Endothelial cell of umbilical vein (primary cell): ENCODE measurements around the gene GUCA2A. TPM values are rescaled to one million over a fixed set of nuclear protein-coding genes. Genes with fewer than 3 reads are reported as not detected.

Source experiments
- BruUV-seq: library from RNA; stranded (reverse); fragments of 400-500 nt; replicated peaks from 2 replicates; lab custom pipeline; 2021; lab: Mats Ljungman, UMichigan
- CTCF ChIA-PET: fragments of 300-600, 350-600 bp; sonication (Branson Sonifier 250); formaldehyde crosslinking; loops from one replicate; lab custom pipeline; 2021; ENCODE audit warnings: antibody characterized with exemption, inconsistent platforms; lab: Charles Lee
- POLR2A ChIA-PET: fragments of 300-600, 350-600 bp; sonication (Branson Sonifier 250); formaldehyde crosslinking; loops from one replicate; lab custom pipeline; 2021; ENCODE audit warnings: antibody characterized with exemption, inconsistent platforms; lab: Charles Lee
- DNase-seq: peaks from one replicate; pipeline ENCODE4 v3.0.0-alpha.2; 2011; ENCODE audit warnings: low read depth, low spot score
- FAIRE-seq: peaks from 2 replicates; lab custom pipeline; 2011; peaks lifted over from hg19 to GRCh38; lab: Jason Lieb, UNC
- H2AFZ ChIP-seq: 2 replicates; pipeline ENCODE4 v1.6.0; 2012; ENCODE audit warnings: low read depth, low read length, control low read depth, inconsistent platforms
- H3K27ac ChIP-seq: 2 replicates; pipeline ENCODE4 v1.5.1; 2011; ENCODE audit warnings: low read depth, mild to moderate bottlenecking, control low read depth, low read length, moderate library complexity; ENCODE audit not compliant: insufficient read depth
- H3K27me3 ChIP-seq, 2 experiments: 2 replicates each; pipeline versions ENCODE4 v1.6.0 to v1.6.1; 2011; ENCODE audit warnings: low read length in 2 of 2, mixed read lengths in 1 of 2; ENCODE audit not compliant: control insufficient read depth in 2 of 2, insufficient read depth in 2 of 2
- H3K36me3 ChIP-seq, 2 experiments: 2 replicates in 1 of 2; 3 replicates in 1 of 2; pipeline ENCODE4 v1.5.1; 2011; ENCODE audit warnings: low read length in 2 of 2, mild to moderate bottlenecking in 1 of 2, moderate library complexity in 1 of 2; ENCODE audit not compliant: control insufficient read depth in 2 of 2, insufficient read depth in 2 of 2; ENCODE audit errors: extremely low read depth in 1 of 2
- H3K4me1 ChIP-seq: 3 replicates; pipeline ENCODE4 v1.5.1; 2011; ENCODE audit warnings: mild to moderate bottlenecking, low read length; ENCODE audit not compliant: control insufficient read depth, insufficient read depth; ENCODE audit errors: extremely low read depth
- H3K4me2 ChIP-seq: 2 replicates; pipeline ENCODE4 v1.6.1; 2011; ENCODE audit warnings: low read length, control low read depth, mixed read lengths; ENCODE audit not compliant: insufficient read depth
- H3K4me3 ChIP-seq, 3 experiments: fragments of 200-600 bp in 1 of 3; sonication (generic), shearing (Covaris generic) in 1 of 3; replicated peaks in 1 of 3; 2 replicates each; pipeline ENCODE4 v1.5.1; 2011 to 2016; ENCODE audit warnings: control low read depth in 3 of 3, low read length in 3 of 3, mild to moderate bottlenecking in 2 of 3, inconsistent platforms in 1 of 3, low read depth in 1 of 3, moderate library complexity in 1 of 3; ENCODE audit not compliant: insufficient read depth in 1 of 3
- H3K79me2 ChIP-seq: 2 replicates; pipeline ENCODE4 v1.6.0; 2012; ENCODE audit warnings: low read length, inconsistent platforms; ENCODE audit not compliant: control insufficient read depth, insufficient read depth
- H3K9ac ChIP-seq: replicated peaks from 2 replicates; pipeline ENCODE3; 2011; ENCODE audit warnings: low read length, control low read depth; ENCODE audit not compliant: insufficient read depth; ENCODE audit errors: extremely low read depth
- H3K9me1 ChIP-seq: replicated peaks from 3 replicates; pipeline ENCODE4 v1.6.0; 2011; ENCODE audit warnings: mild to moderate bottlenecking, low read length; ENCODE audit not compliant: control insufficient read depth, insufficient read depth; ENCODE audit errors: extremely low read depth
- H3K9me3 ChIP-seq: replicated peaks from 2 replicates; pipeline ENCODE4 v1.5.1; 2012; ENCODE audit warnings: low read length, inconsistent platforms; ENCODE audit not compliant: control insufficient read depth, insufficient read depth
- H4K20me1 ChIP-seq: replicated peaks from 2 replicates; pipeline ENCODE3; 2011; ENCODE audit warnings: mild to moderate bottlenecking, low read length; ENCODE audit not compliant: control insufficient read depth, insufficient read depth; ENCODE audit errors: extremely low read depth
- EZH2 ChIP-seq: IDR thresholded peaks from 2 replicates; pipeline ENCODE4 v1.6.1; 2012; ENCODE audit warnings: borderline replicate concordance, low read depth, mild to moderate bottlenecking, moderate library complexity, low read length, inconsistent platforms; ENCODE audit not compliant: severe bottlenecking
- FOS ChIP-seq: IDR thresholded peaks from 2 replicates; pipeline ENCODE4 v1.6.1; 2011; ENCODE audit warnings: mild to moderate bottlenecking, low read length, moderate library complexity, borderline replicate concordance; ENCODE audit not compliant: insufficient read depth
- GATA2 ChIP-seq: IDR thresholded peaks from 2 replicates; pipeline ENCODE4 v1.7.0; 2011; ENCODE audit warnings: low read depth, mild to moderate bottlenecking, moderate library complexity, mixed read lengths, low read length; ENCODE audit not compliant: insufficient read length, insufficient read depth
- JUN ChIP-seq: IDR thresholded peaks from 2 replicates; pipeline ENCODE4 v1.6.1; 2011; ENCODE audit warnings: borderline replicate concordance, low read depth; ENCODE audit not compliant: insufficient read length, insufficient read depth
- MYC ChIP-seq: IDR thresholded peaks from one replicate; pipeline ENCODE4 v1.6.1; 2011; ENCODE audit warnings: mild to moderate bottlenecking, low read depth, low read length
- POLR2AphosphoS5 ChIP-seq: IDR thresholded peaks from 2 replicates; pipeline ENCODE4 v1.6.1; 2012; ENCODE audit warnings: low read depth, mild to moderate bottlenecking, control low read depth, low read length, moderate library complexity; ENCODE audit not compliant: insufficient read depth
- dilution Hi-C: fragments of 300-500 bp; cut with MboI; formaldehyde crosslinking; loops from one replicate; pipeline ENCODE4 v1.15.0; 2019; ENCODE audit warnings: low sequenced_read_pairs; ENCODE audit not compliant: extremely low pct_ligation_motif_present
- intact Hi-C: fragments of 100-400 bp; cut with micrococcal nuclease; formaldehyde crosslinking; loops from one replicate; pipeline ENCODE4 v1.10.0; 2022
- polyA plus RNA-seq, 4 experiments: library from polyadenylated mRNA; depleted of rRNA in 3 of 4; stranded (reverse) in 3 of 4; unstranded in 1 of 4; fragments of >200 nt; gene quantifications; 2 replicates each; pipeline versions ENCODE4 v1.2.1 to v1.2.3, GENCODE V29; 2011 to 2012; ENCODE audit warnings: missing spikeins in 1 of 4
- total RNA-seq: library from RNA; stranded (reverse); gene quantifications from 2 replicates; pipeline ENCODE4 v1.2.3, GENCODE V29; 2021
- TF ChIP-seq, protein P1 (sequence below), 2 donors: IDR thresholded peaks; 1 replicate in 1 of 2; 2 replicates in 1 of 2; pipeline ENCODE4 v1.5.1; 2011; ENCODE audit warnings: low read length in 2 of 2, mild to moderate bottlenecking in 2 of 2, moderate library complexity in 2 of 2, control low read depth in 1 of 2, inconsistent platforms in 1 of 2, low read depth in 1 of 2; ENCODE audit not compliant: insufficient read depth in 1 of 2; ENCODE audit errors: extremely low read depth in 1 of 2
- TF ChIP-seq, protein P2 (sequence below): IDR thresholded peaks from 2 replicates; pipeline ENCODE4 v1.6.1; 2011; ENCODE audit not compliant: insufficient read depth, insufficient read length

The GUCA2A gene
- total and polyA plus RNA-seq, 2 donors (not counting 3 experiments of a cell fraction or from before 2014, with no cell fraction given): not detected

DNA sequence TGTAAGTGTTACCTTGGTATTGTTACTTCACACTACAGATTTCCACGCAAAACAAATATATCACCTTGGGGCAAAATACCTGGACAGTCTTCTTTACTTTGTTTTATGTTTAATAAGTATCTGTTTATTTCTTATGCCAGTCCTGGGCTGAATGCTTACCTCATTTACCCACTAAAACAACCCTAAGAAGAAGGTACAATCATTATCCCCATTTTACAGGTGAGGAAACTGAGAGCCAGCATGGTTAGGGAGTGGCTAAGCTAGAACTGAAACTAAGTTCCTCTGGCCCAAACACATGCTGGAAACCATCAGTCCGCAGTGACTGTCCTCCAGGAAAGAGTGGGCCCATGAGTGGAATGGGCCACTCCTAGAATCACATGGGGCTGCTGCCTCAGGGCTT, 24.4 kb downstream of the GUCA2A start:
- intact Hi-C loops (loop anchor here (10.0 kb wide), 1 partner anchor 325 kb away; no protein-coding TSS in a partner anchor), dilution Hi-C loops (no loop called here)
- Histone ChIP-seq H3K4me2 (no peak overlapping the region), H3K27me3 (peaks cover 9 to 11% of the 10 kb centered on the region in 2 experiments), H2AFZ (no peak overlapping the region), H3K4me3 (no peak overlapping the region), H3K4me1 (no peaks in the 10 kb centered on the region), H3K9me1 (no peaks in the 10 kb centered on the region), H3K27ac (no peak overlapping the region), H4K20me1 (no peaks in the 10 kb centered on the region), H3K36me3 (no peaks in the 10 kb centered on the region), H3K9ac (no peak overlapping the region), H3K79me2 (no peaks in the 10 kb centered on the region), H3K9me3 (no peaks in the 10 kb centered on the region)
- POLR2A ChIA-PET: no interaction called here
- CTCF ChIA-PET: no interaction called here
- TF ChIP-seq POLR2AphosphoS5 (no peak), MYC (no peak), FOS (no peak), JUN (no peak), EZH2 (no peak), GATA2 (no peak)
- TF ChIP-seq, protein P1, sequence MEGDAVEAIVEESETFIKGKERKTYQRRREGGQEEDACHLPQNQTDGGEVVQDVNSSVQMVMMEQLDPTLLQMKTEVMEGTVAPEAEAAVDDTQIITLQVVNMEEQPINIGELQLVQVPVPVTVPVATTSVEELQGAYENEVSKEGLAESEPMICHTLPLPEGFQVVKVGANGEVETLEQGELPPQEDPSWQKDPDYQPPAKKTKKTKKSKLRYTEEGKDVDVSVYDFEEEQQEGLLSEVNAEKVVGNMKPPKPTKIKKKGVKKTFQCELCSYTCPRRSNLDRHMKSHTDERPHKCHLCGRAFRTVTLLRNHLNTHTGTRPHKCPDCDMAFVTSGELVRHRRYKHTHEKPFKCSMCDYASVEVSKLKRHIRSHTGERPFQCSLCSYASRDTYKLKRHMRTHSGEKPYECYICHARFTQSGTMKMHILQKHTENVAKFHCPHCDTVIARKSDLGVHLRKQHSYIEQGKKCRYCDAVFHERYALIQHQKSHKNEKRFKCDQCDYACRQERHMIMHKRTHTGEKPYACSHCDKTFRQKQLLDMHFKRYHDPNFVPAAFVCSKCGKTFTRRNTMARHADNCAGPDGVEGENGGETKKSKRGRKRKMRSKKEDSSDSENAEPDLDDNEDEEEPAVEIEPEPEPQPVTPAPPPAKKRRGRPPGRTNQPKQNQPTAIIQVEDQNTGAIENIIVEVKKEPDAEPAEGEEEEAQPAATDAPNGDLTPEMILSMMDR (IDR thresholded peaks at IDR 0.05; ENCODE audit: extremely low read depth in 1 of 2, insufficient read depth in 1 of 2, low read depth in 1 of 2, low read length in 2 of 2): no peak
- TF ChIP-seq, protein P2, sequence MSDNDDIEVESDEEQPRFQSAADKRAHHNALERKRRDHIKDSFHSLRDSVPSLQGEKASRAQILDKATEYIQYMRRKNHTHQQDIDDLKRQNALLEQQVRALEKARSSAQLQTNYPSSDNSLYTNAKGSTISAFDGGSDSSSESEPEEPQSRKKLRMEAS: no peak
- FAIRE-seq: no peak
- DNase-seq: no peak
- no TSS peak for BruUV-seq
